HepG2 (cell line): ENCODE data around the gene CACNA1C. TPM values are rescaled to one million over a fixed set of nuclear protein-coding genes. Genes with fewer than 3 reads are reported as not detected.

ENCODE experiments used
- ATAC-seq: fragments of 200-7000 bp; cut with Tn5 transposase; 3 replicates; pipeline ENCODE4 v1.9.1; 2020; ENCODE audit warnings: mild to moderate bottlenecking, moderate library complexity
- BruUV-seq: library from RNA; stranded (reverse); fragments of 400-500 nt; replicated peaks from 2 replicates; lab custom pipeline; 2021; lab: Mats Ljungman, UMichigan
- CTCF ChIA-PET: fragments of 300-600 bp; formaldehyde crosslinking; extraction: SDS; loops from one replicate; lab custom pipeline; 2021; ENCODE audit warnings: low total read pairs, inconsistent platforms, low intra/inter-chr PET ratio; lab: Yijun Ruan, JAX
- POLR2A ChIA-PET: fragments of 350-600 bp; sonication (Branson Sonifier 250); formaldehyde crosslinking; loops from one replicate; lab custom pipeline; 2020; ENCODE audit warnings: antibody characterized with exemption, inconsistent platforms; lab: Yijun Ruan, JAX
- DNase-seq: peaks from one replicate; pipeline ENCODE4 v3.0.0-alpha.2; 2015; ENCODE audit warnings: low spot score
- FAIRE-seq: peaks from 3 replicates; lab custom pipeline; 2011; peaks lifted over from hg19 to GRCh38; lab: Jason Lieb, UNC
- H2AFZ ChIP-seq: one replicate; pipeline ENCODE4 v1.6.1; 2011; ENCODE audit warnings: low read length, inconsistent platforms
- H3K27ac ChIP-seq: fragments of 300-600 bp; 3 replicates; pipeline ENCODE4 v1.8.0; 2011; ENCODE audit warnings: mixed run types, mild to moderate bottlenecking, mixed read lengths, low read length, inconsistent platforms; ENCODE audit not compliant: insufficient read depth; ENCODE audit errors: extremely low read length
- H3K27me3 ChIP-seq, 2 experiments: fragments of 200-600 bp in 1 of 2; 2 replicates in 1 of 2; 3 replicates in 1 of 2; pipeline versions ENCODE4 v1.6.0 to v1.8.0; 2011; ENCODE audit warnings: low read length in 2 of 2, mild to moderate bottlenecking in 2 of 2, moderate library complexity in 2 of 2, inconsistent platforms in 1 of 2; ENCODE audit not compliant: insufficient read depth in 2 of 2, control insufficient read depth in 1 of 2
- H3K36me3 ChIP-seq, 2 experiments: fragments of 200-600 bp in 1 of 2; replicated peaks in 1 of 2; 2 replicates in 1 of 2; 3 replicates in 1 of 2; pipeline versions ENCODE4 v1.5.1 to v1.8.0; 2011; ENCODE audit warnings: low read length in 2 of 2, inconsistent platforms in 1 of 2; ENCODE audit not compliant: insufficient read depth in 2 of 2, control insufficient read depth in 1 of 2
- H3K4me1 ChIP-seq: 2 replicates; pipeline ENCODE4 v1.5.1; 2012; ENCODE audit warnings: low read length, inconsistent platforms; ENCODE audit not compliant: insufficient read depth
- H3K4me2 ChIP-seq: 2 replicates; pipeline ENCODE4 v1.6.0; 2011; ENCODE audit warnings: low read depth, low read length, inconsistent platforms
- H3K4me3 ChIP-seq, 3 experiments: fragments of 200-600 bp in 1 of 3; sonication (generic), shearing (Covaris generic) in 1 of 3; replicated peaks in 1 of 3; 2 replicates each; pipeline ENCODE4 v1.5.1; 2011 to 2016; ENCODE audit warnings: low read length in 3 of 3, inconsistent platforms in 2 of 3, low read depth in 2 of 3, mild to moderate bottlenecking in 2 of 3, control low read depth in 1 of 3, mixed read lengths in 1 of 3; ENCODE audit not compliant: insufficient read depth in 1 of 3
- H3K79me2 ChIP-seq: one replicate; pipeline ENCODE4 v1.6.1; 2011; ENCODE audit warnings: low read length, inconsistent platforms; ENCODE audit not compliant: insufficient read depth
- H3K9ac ChIP-seq: 2 replicates; pipeline ENCODE4 v1.6.0; 2011; ENCODE audit warnings: mild to moderate bottlenecking, low read depth, low read length, inconsistent platforms; ENCODE audit not compliant: insufficient read depth
- H3K9me3 ChIP-seq: 2 replicates; pipeline ENCODE4 v1.5.1; 2012; ENCODE audit warnings: mild to moderate bottlenecking, low read length
- H4K20me1 ChIP-seq: 2 replicates; pipeline ENCODE4 v1.6.0; 2011; ENCODE audit warnings: inconsistent platforms, mild to moderate bottlenecking, low read length, moderate library complexity; ENCODE audit not compliant: insufficient read depth
- ATF7 ChIP-seq, 2 experiments: fragments of 450-650 bp in 1 of 2; sonication (generic) in 1 of 2; formaldehyde crosslinking in 1 of 2; IDR thresholded peaks; 2 replicates each; pipeline versions ENCODE4 v1.4.0 to v1.6.1; 2016 to 2020; ENCODE audit warnings: antibody characterized with exemption in 1 of 2, mild to moderate bottlenecking in 1 of 2, missing genetic modification reagents in 1 of 2
- MIER3 ChIP-seq: IDR thresholded peaks from 2 replicates; pipeline ENCODE4 v1.6.1; 2016; ENCODE audit warnings: missing compliant biosample characterization, borderline replicate concordance
- PHF8 ChIP-seq: sonication (generic); formaldehyde crosslinking; IDR thresholded peaks from 2 replicates; pipeline ENCODE4 v1.5.0; 2020; ENCODE audit warnings: missing genetic modification reagents
- RFXANK ChIP-seq: IDR thresholded peaks from 2 replicates; pipeline ENCODE4 v1.6.1; 2016
- ZC3H13 ChIP-seq: sonication (generic); formaldehyde crosslinking; IDR thresholded peaks from 2 replicates; pipeline ENCODE4 v1.8.1; 2023; ENCODE audit warnings: mild to moderate bottlenecking, missing genetic modification reagents, moderate library complexity
- ZFP36L2 ChIP-seq: sonication (generic); formaldehyde crosslinking; IDR thresholded peaks from 2 replicates; pipeline ENCODE4 v1.4.0; 2020; ENCODE audit warnings: missing genetic modification reagents
- ZNF652 ChIP-seq: IDR thresholded peaks from 2 replicates; pipeline ENCODE4 v1.6.1; 2016; ENCODE audit warnings: low read depth, borderline replicate concordance
- WGBS: methylation state at CpG from one replicate; pipeline ENCODE4 v1.1.6; 2017; ENCODE audit warnings: low lambda C conversion rate; 5-methylcytosine and 5-hydroxymethylcytosine counted together
- in situ Hi-C: cut with HindIII; loops from 2 replicates; pipeline ENCODE4 v1.10.0; 2017; ENCODE audit warnings: low pct_unique_long_range_greater_than_20kb; ENCODE audit not compliant: extremely low pct_ligation_motif_present
- intact Hi-C: fragments of 100-400 bp; cut with micrococcal nuclease; formaldehyde crosslinking; loops from one replicate; pipeline ENCODE4 v1.10.0; 2022; ENCODE audit not compliant: unreplicated experiment
- polyA plus RNA-seq, 8 experiments: library from polyadenylated mRNA; depleted of rRNA in 3 of 8; stranded (reverse) in 7 of 8; unstranded in 1 of 8; fragments of >200 nt; fragmentation: Illumina TruSeq in 4 of 8; extraction: Trizol in 4 of 8; gene quantifications; 2 replicates each; pipeline versions ENCODE4 v1.2.1 to v1.2.3, GENCODE V29; 2011 to 2016; ENCODE audit warnings: low read depth in 4 of 8, missing spikeins in 1 of 8, mixed read lengths in 1 of 8; ENCODE audit not compliant: insufficient read depth in 1 of 8
- total RNA-seq, 5 experiments: library from RNA; depleted of rRNA; stranded (reverse); fragments of >200 nt; fragmentation: Illumina TruSeq; extraction: Trizol; gene quantifications; 2 replicates each; pipeline ENCODE4 v1.2.3, GENCODE V29; 2016; ENCODE audit warnings: low read depth in 1 of 5
- TF ChIP-seq, protein P1 (sequence below): sonication (generic); formaldehyde crosslinking; IDR thresholded peaks from 2 replicates; pipeline ENCODE4 v1.4.0; 2020; ENCODE audit warnings: missing genetic modification reagents, mild to moderate bottlenecking, borderline replicate concordance
- TF ChIP-seq, protein P2 (sequence below), 2 experiments: fragments of 450-650 bp in 1 of 2; sonication (generic) in 1 of 2; formaldehyde crosslinking in 1 of 2; IDR thresholded peaks; 2 replicates each; pipeline versions ENCODE4 v1.6.1 to v1.8.0; 2016 to 2022; ENCODE audit warnings: antibody characterized with exemption in 1 of 2, mild to moderate bottlenecking in 1 of 2, missing genetic modification reagents in 1 of 2
- TF ChIP-seq, protein P3 (sequence below): sonication (generic); formaldehyde crosslinking; IDR thresholded peaks from 2 replicates; pipeline ENCODE4 v1.9.0; 2021; ENCODE audit warnings: missing genetic modification reagents, mild to moderate bottlenecking, borderline replicate concordance

The CACNA1C gene
- total and polyA plus RNA-seq, 2 of the 13 experiments (the other 11 are each of a cell fraction or from before 2014, with no cell fraction given) = not detected

DNA sequence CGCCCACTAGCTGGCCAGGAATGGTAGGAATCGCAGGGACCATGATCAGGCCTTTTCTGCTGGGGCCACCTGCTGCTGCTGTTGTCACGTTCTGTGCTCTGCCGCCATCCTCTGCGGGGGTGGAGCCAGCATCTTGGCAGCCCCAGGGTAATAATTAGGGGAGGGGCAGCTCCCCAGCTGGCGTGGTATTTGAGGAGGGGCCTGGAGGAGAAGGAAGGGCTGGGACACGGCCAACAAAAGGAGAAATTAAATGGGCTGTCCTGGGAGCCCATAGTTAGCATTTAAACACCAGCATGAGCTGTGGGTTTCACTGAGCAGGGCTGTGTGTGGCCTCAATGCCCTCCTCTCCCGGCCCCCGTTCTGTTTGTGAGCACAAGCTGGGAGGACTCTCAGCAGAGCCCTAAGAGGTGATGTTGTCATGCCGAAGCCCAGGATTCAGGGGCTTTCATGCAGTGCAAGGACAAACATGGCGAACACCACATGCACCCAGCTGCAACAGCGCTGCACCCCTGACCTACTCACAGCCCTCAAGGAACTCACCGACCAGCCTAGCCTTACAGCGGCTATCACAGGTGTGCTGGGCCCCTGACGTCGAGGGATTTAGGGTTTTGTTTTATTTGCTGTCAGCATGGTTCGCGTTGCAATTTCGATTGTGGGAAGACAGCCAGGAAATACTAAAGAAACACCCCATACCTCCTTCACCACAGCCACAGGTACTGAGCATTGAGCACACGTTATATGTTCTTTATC lies 324.3 kb downstream of the CACNA1C start:
- ATAC-seq (no peak), DNase-seq (no peak), FAIRE-seq (no peak)
- H3K36me3 ChIP-seq = no peaks in the 10 kb centered on the region
- no peaks in the 10 kb centered on the region for H4K20me1 ChIP-seq
- no peak overlapping the region for H3K27ac ChIP-seq
- no peaks in the 10 kb centered on the region for H3K4me1 ChIP-seq
- no peak overlapping the region for H3K9ac ChIP-seq
- H3K9me3 ChIP-seq = no peaks in the 10 kb centered on the region
- ChIA-PET CTCF (no interaction called here), POLR2A (no interaction called here)
- no peak overlapping the region for H3K4me2 ChIP-seq
- no peak overlapping the region for H3K4me3 ChIP-seq
- H3K27me3 ChIP-seq = peaks cover 6 to 57% of the 10 kb centered on the region in 2 experiments
- BruUV-seq = no TSS peak
- 13% methylated on average over 15 of the region's 20 CpGs for WGBS
- H3K79me2 ChIP-seq = no peaks in the 10 kb centered on the region
- in situ Hi-C loops = no loop called here
- intact Hi-C loops = no loop called here
- H2AFZ ChIP-seq = no peak overlapping the region
- no peak for TF ChIP-seq ZC3H13 (CRISPR knock-in tag)
- TF ChIP-seq RFXANK (CRISPR knock-in tag) = no peak
- TF ChIP-seq ZNF652 (CRISPR knock-in tag) = no peak
- TF ChIP-seq ATF7 (IDR thresholded peaks at IDR 0.05) = no peak
- TF ChIP-seq ATF7 (CRISPR knock-in tag; IDR thresholded peaks at IDR 0.05) = no peak
- TF ChIP-seq ZFP36L2 = no peak
- TF ChIP-seq, protein P1, sequence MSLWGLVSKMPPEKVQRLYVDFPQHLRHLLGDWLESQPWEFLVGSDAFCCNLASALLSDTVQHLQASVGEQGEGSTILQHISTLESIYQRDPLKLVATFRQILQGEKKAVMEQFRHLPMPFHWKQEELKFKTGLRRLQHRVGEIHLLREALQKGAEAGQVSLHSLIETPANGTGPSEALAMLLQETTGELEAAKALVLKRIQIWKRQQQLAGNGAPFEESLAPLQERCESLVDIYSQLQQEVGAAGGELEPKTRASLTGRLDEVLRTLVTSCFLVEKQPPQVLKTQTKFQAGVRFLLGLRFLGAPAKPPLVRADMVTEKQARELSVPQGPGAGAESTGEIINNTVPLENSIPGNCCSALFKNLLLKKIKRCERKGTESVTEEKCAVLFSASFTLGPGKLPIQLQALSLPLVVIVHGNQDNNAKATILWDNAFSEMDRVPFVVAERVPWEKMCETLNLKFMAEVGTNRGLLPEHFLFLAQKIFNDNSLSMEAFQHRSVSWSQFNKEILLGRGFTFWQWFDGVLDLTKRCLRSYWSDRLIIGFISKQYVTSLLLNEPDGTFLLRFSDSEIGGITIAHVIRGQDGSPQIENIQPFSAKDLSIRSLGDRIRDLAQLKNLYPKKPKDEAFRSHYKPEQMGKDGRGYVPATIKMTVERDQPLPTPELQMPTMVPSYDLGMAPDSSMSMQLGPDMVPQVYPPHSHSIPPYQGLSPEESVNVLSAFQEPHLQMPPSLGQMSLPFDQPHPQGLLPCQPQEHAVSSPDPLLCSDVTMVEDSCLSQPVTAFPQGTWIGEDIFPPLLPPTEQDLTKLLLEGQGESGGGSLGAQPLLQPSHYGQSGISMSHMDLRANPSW = no peak
- TF ChIP-seq, protein P2, sequence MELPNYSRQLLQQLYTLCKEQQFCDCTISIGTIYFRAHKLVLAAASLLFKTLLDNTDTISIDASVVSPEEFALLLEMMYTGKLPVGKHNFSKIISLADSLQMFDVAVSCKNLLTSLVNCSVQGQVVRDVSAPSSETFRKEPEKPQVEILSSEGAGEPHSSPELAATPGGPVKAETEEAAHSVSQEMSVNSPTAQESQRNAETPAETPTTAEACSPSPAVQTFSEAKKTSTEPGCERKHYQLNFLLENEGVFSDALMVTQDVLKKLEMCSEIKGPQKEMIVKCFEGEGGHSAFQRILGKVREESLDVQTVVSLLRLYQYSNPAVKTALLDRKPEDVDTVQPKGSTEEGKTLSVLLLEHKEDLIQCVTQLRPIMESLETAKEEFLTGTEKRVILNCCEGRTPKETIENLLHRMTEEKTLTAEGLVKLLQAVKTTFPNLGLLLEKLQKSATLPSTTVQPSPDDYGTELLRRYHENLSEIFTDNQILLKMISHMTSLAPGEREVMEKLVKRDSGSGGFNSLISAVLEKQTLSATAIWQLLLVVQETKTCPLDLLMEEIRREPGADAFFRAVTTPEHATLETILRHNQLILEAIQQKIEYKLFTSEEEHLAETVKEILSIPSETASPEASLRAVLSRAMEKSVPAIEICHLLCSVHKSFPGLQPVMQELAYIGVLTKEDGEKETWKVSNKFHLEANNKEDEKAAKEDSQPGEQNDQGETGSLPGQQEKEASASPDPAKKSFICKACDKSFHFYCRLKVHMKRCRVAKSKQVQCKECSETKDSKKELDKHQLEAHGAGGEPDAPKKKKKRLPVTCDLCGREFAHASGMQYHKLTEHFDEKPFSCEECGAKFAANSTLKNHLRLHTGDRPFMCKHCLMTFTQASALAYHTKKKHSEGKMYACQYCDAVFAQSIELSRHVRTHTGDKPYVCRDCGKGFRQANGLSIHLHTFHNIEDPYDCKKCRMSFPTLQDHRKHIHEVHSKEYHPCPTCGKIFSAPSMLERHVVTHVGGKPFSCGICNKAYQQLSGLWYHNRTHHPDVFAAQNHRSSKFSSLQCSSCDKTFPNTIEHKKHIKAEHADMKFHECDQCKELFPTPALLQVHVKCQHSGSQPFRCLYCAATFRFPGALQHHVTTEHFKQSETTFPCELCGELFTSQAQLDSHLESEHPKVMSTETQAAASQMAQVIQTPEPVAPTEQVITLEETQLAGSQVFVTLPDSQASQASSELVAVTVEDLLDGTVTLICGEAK (IDR thresholded peaks at IDR 0.05) = no peak
- TF ChIP-seq, protein P2 (CRISPR knock-in tag; IDR thresholded peaks at IDR 0.05) = no peak
- TF ChIP-seq, protein P3, sequence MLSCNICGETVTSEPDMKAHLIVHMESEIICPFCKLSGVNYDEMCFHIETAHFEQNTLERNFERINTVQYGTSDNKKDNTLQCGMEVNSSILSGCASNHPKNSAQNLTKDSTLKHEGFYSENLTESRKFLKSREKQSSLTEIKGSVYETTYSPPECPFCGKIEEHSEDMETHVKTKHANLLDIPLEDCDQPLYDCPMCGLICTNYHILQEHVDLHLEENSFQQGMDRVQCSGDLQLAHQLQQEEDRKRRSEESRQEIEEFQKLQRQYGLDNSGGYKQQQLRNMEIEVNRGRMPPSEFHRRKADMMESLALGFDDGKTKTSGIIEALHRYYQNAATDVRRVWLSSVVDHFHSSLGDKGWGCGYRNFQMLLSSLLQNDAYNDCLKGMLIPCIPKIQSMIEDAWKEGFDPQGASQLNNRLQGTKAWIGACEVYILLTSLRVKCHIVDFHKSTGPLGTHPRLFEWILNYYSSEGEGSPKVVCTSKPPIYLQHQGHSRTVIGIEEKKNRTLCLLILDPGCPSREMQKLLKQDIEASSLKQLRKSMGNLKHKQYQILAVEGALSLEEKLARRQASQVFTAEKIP (CRISPR knock-in tag) = no peak
- TF ChIP-seq PHF8 (CRISPR knock-in tag) = no peak
- TF ChIP-seq MIER3 (CRISPR knock-in tag) = no peak
